ENCODE data around the gene TAF4. TPM values are rescaled to one million over a fixed set of nuclear protein-coding genes. Genes with fewer than 3 reads are reported as not detected.

TAF4 gene
- total RNA-seq, 4 donors from 2014 or later, result 7.1 to 15.9 (median 11.9) TPM

DNA sequence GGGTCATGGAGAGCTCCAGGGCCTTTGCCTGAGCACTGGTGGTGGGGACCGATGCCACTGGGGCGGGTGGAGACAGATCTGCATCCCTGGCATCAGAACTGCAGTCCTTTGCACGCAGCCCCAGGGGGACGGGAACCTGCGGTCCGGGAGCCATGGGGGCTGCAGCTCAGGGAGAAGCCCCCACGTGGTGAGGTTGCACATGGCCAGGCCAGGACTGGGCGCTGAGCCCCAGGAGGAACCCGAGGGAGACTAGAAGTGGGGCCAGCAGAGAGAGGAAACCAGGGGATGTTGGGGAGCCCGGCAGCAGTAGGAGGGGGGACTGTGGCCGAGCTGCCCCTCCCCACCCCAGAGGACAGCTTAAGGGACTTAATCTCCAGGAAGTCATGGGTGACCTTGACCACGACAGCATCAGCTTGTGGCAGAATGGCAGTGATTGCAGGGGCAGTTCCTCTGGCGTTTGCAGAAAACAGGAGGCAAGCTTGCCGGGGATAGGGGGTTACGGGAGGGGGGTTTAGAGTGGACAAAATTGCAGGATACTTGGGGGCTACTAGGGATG, 38.6 kb upstream of the TAF4 start:
- DNase-seq (ENCODE audit: low spot score) (no peak), ATAC-seq (ENCODE audit: low FRiP score) (no peak)
- TF ChIP-seq, protein P1, sequence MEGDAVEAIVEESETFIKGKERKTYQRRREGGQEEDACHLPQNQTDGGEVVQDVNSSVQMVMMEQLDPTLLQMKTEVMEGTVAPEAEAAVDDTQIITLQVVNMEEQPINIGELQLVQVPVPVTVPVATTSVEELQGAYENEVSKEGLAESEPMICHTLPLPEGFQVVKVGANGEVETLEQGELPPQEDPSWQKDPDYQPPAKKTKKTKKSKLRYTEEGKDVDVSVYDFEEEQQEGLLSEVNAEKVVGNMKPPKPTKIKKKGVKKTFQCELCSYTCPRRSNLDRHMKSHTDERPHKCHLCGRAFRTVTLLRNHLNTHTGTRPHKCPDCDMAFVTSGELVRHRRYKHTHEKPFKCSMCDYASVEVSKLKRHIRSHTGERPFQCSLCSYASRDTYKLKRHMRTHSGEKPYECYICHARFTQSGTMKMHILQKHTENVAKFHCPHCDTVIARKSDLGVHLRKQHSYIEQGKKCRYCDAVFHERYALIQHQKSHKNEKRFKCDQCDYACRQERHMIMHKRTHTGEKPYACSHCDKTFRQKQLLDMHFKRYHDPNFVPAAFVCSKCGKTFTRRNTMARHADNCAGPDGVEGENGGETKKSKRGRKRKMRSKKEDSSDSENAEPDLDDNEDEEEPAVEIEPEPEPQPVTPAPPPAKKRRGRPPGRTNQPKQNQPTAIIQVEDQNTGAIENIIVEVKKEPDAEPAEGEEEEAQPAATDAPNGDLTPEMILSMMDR (IDR thresholded peaks at IDR 0.05), result no peak

DNA sequence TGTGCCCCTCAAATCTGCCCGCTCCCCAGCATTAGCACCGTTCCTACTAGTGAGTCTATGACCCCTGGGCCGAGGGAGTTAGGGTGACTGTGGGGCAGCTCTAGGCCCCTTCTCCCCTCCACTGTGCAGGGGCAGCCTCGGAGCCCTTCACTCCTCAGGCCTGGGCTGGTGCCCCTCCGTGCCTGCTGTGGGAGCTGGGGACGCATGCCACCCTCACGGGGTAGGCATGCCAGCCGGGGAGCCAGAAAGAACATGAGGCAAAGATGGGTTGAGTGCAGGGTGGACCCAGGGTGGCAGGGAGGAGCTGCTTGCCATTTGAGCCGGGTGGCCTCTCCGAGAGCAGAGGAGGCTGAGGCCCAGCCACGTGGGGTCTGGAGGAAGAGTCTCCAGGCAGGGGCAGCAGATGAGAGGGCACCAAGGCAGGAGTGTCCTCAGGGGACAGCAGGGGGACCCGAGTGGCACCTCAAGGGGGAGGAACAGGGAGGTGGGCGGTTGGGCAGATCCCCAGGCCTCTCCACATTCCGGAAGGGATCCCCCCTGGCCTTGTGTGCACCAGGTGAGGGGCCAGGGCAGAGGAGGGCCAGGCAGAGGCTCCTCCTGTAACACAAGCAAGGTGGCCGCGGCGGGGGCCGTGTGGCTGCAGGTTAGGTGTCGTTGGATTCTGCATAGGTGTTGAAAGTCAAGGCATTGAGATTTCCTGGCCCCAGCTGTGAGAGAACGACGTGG, 38.0 kb upstream of the TAF4 start:
- DNase-seq (ENCODE audit: low spot score) (no peak), ATAC-seq (ENCODE audit: low FRiP score) (no peak)
- TF ChIP-seq, protein P1 (IDR thresholded peaks at IDR 0.05), result no peak

DNA sequence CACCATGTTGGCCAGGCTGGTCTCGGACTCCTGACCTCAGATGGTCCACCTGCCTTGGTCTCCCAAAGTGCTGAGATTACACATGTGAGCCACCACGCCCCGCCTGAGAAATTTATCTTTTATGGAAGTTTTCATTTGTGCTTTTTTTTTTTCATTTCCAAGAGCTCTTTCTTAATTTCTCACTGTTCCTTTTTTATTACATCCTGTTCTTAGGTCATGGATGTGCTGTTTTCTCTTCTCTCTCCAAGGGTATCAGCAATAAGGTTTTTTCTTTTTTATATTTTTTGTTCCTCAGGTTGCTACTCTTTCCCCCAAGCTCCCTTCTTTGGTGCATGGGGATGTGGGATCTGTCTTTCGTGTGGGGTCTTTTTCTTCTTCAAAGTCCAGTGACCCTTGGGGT, 35.4 kb upstream of the TAF4 start:
- DNase-seq (ENCODE audit: low spot score) (no peak), ATAC-seq (ENCODE audit: low FRiP score) (no peak)
- TF ChIP-seq, protein P1 (IDR thresholded peaks at IDR 0.05), result no peak

DNA sequence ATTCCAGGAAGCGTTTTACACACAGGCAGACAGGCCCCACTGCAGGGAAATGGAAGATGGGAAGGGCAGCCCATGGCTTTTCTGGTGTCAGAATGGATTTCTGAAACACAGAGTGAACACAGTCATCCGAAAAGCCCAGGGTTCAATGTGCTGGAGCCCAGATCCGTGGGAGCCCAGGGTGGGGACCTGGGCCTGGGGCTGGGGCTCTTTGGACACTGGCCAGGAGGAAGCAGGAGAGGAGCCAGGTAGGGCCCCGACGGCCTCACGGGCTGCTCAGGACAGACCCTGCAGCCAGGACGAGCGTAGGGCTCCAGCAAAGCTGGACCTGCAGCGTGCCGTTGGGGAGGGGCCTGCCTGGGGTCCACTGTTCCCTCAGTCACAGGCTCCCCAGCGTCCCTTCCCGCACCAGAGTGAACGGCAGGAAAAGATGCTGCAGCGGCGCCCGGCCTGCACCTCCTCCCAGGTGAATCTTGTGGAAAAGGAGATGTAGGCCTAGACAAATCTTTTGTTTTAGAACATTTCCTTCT, 32.3 kb upstream of the TAF4 start:
- TF ChIP-seq, protein P1 (IDR thresholded peaks at IDR 0.05), result no peak
- ATAC-seq (ENCODE audit: low FRiP score) (no peak), DNase-seq (ENCODE audit: low spot score) (no peak)

DNA sequence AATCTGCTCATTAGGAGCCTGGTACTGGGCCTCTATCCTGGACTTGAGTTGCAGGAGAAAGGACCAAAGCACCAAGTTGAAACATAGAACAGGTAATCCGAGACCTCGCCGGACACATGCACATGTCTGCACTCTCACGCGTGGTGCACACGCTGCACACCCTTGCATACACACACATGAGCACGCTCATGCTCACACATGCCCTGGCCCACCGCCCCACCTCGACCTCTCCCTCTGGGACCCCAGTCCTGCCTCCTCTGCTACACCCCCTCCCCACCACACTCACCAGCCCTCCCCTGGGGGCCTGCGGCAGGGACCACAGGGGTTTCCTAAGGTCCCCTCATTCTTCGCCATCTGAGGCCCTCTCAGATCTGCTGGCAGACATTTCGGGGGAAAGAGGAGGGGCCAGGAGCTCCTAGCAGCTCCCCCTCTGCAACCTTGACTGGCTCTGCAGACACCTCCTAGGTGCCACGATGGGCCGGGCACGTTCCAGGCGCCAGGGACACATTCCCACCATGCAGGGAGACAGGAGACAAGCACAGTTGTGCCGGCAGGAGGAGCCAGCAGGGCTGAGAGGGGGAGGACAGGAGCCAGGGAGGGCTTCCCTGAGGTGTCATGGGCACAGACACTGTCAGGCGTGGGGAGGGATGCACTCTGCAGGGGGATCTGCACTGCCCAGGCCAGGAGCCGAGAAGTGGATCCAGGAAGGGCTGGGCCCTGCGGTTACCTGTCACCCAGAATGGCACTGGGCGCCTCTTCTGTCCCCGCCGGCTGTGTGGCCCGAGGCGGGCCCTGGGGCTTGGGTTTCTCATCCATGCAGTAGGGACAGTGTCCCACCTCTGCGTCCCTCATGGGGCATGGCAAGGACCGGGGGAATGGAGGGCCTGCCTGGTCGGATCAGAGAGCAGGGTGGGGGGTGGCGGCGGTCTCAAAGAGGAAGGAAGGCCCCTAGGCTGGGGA, 31.0 kb upstream of the TAF4 start:
- ATAC-seq (ENCODE audit: low FRiP score), result no peak
- DNase-seq (ENCODE audit: low spot score), result no peak
- TF ChIP-seq, protein P1 (IDR thresholded peaks at IDR 0.05), result no peak

DNA sequence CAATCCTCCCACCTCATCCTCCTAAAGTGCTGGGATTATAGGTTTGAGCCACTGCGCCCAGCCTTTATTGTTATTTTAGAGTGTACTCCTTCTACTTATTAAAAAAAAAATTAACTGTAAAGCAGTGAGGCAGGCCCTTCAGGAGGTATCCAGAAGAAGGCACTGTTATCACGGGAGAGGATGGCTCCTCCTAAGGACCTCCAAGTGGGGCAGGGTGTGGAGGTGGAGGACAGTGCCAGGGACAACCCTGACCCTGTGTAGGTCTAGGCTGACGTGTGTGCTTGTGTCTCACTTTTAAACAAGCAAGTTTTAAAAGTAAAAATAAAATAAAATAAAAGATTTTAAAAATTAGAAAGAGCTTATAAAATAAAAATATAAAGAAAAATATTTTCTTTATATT, 23.7 kb upstream of the TAF4 start:
- ATAC-seq (ENCODE audit: low FRiP score), result no peak
- TF ChIP-seq, protein P1 (IDR thresholded peaks at IDR 0.05), result no peak
- no peak for DNase-seq (ENCODE audit: low spot score)

Data from omental fat pad (tissue), 4 donors.